Liver (tissue), 9 donors: ENCODE data around the gene PAN3. TPM values are rescaled to one million over a fixed set of nuclear protein-coding genes. Genes with fewer than 3 reads are reported as not detected.

Experiments
- DNase-seq: peaks from one replicate; pipeline ENCODE4 v3.0.0-alpha.2; 2017; ENCODE audit warnings: low spot score
- H3K27ac ChIP-seq, 2 donors: one replicate each; pipeline ENCODE4 v1.7.0; 2013; ENCODE audit warnings: inconsistent platforms in 2 of 2, low read length in 2 of 2, control low read depth in 1 of 2, low read depth in 1 of 2, mild to moderate bottlenecking in 1 of 2
- H3K27me3 ChIP-seq, 4 donors: one replicate each; pipeline versions ENCODE4 v1.6.1 to v1.7.0; 2013; ENCODE audit warnings: low read length in 3 of 4, inconsistent platforms in 1 of 4, mild to moderate bottlenecking in 1 of 4, moderate library complexity in 1 of 4; ENCODE audit not compliant: control insufficient read depth in 4 of 4, insufficient read depth in 4 of 4
- H3K36me3 ChIP-seq, 4 donors: one replicate each; pipeline versions ENCODE4 v1.6.1 to v1.7.0; 2013; ENCODE audit warnings: low read length in 3 of 4, mild to moderate bottlenecking in 3 of 4, low read depth in 1 of 4, moderate library complexity in 1 of 4; ENCODE audit not compliant: control insufficient read depth in 4 of 4, insufficient read depth in 3 of 4
- H3K4me1 ChIP-seq, 4 donors: one replicate each; pipeline versions ENCODE4 v1.6.1 to v1.7.0; 2013; ENCODE audit warnings: low read length in 3 of 4, mild to moderate bottlenecking in 3 of 4, moderate library complexity in 1 of 4; ENCODE audit not compliant: control insufficient read depth in 4 of 4, insufficient read depth in 4 of 4
- H3K4me3 ChIP-seq, 3 donors: one replicate each; pipeline versions ENCODE4 v1.6.1 to v1.7.0; 2013; ENCODE audit warnings: low read length in 3 of 3, control low read depth in 1 of 3, low read depth in 1 of 3, mild to moderate bottlenecking in 1 of 3
- H3K9ac ChIP-seq, 2 donors: one replicate each; pipeline ENCODE4 v1.7.0; 2013; ENCODE audit warnings: low read length in 2 of 2, mild to moderate bottlenecking in 2 of 2, moderate library complexity in 2 of 2, control low read depth in 1 of 2, low read depth in 1 of 2
- H3K9me3 ChIP-seq, 4 donors: one replicate each; pipeline versions ENCODE4 v1.6.1 to v1.7.0; 2013; ENCODE audit warnings: low read length in 3 of 4; ENCODE audit not compliant: control insufficient read depth in 4 of 4
- ATF3 ChIP-seq: IDR thresholded peaks from 2 replicates; pipeline ENCODE4 v1.6.1; 2016; ENCODE audit warnings: antibody characterized with exemption
- CTCF ChIP-seq: fragments of 150-350 bp; IDR thresholded peaks from 2 replicates; pipeline ENCODE4 v1.5.1; 2017; ENCODE audit warnings: improper control_type of control experiment, low read depth, low read length; ENCODE audit not compliant: missing input control
- EGR1 ChIP-seq, 2 donors: IDR thresholded peaks; 2 replicates each; pipeline ENCODE4 v1.6.1; 2016 to 2018; ENCODE audit warnings: antibody characterized with exemption in 2 of 2, low read depth in 2 of 2
- FOXA2 ChIP-seq: IDR thresholded peaks from 2 replicates; pipeline ENCODE4 v1.6.1; 2016; ENCODE audit warnings: antibody characterized with exemption
- GABPA ChIP-seq, 2 donors: IDR thresholded peaks in 1 of 2; conservative IDR thresholded peaks in 1 of 2; 2 replicates each; pipeline ENCODE4 v1.6.1; 2016; ENCODE audit warnings: antibody characterized with exemption in 2 of 2, mild to moderate bottlenecking in 1 of 2, moderate library complexity in 1 of 2
- HNF4G ChIP-seq: IDR thresholded peaks from 2 replicates; pipeline ENCODE4 v1.6.1; 2016; ENCODE audit warnings: antibody characterized with exemption
- JUND ChIP-seq, 2 donors: IDR thresholded peaks; 2 replicates each; pipeline ENCODE4 v1.6.1; 2016; ENCODE audit warnings: antibody characterized with exemption in 2 of 2
- MAX ChIP-seq: IDR thresholded peaks from 2 replicates; pipeline ENCODE4 v1.6.1; 2016; ENCODE audit warnings: antibody characterized with exemption
- NR2F2 ChIP-seq: IDR thresholded peaks from 2 replicates; pipeline ENCODE4 v1.6.1; 2016; ENCODE audit warnings: antibody characterized with exemption
- RAD21 ChIP-seq, 2 donors: IDR thresholded peaks; 2 replicates each; pipeline ENCODE4 v1.6.1; 2016; ENCODE audit warnings: antibody characterized with exemption in 2 of 2, mild to moderate bottlenecking in 2 of 2
- REST ChIP-seq: IDR thresholded peaks from 2 replicates; pipeline ENCODE4 v1.6.1; 2016; ENCODE audit warnings: antibody characterized with exemption, mild to moderate bottlenecking
- RXRA ChIP-seq, 2 donors: IDR thresholded peaks; 2 replicates each; pipeline ENCODE4 v1.6.1; 2017 to 2018; ENCODE audit warnings: antibody characterized with exemption in 2 of 2, mild to moderate bottlenecking in 1 of 2
- SP1 ChIP-seq: IDR thresholded peaks from 2 replicates; pipeline ENCODE4 v1.6.1; 2018; ENCODE audit warnings: antibody characterized with exemption, mild to moderate bottlenecking
- TAF1 ChIP-seq: conservative IDR thresholded peaks from 2 replicates; pipeline ENCODE4 v1.6.1; 2016; ENCODE audit warnings: antibody characterized with exemption, mild to moderate bottlenecking
- YY1 ChIP-seq: IDR thresholded peaks from 2 replicates; pipeline ENCODE4 v1.6.1; 2016; ENCODE audit warnings: antibody characterized with exemption, mild to moderate bottlenecking
- ZBTB33 ChIP-seq: IDR thresholded peaks from 2 replicates; pipeline ENCODE4 v1.6.1; 2016; ENCODE audit warnings: antibody characterized with exemption
- WGBS: extraction: QIAGEN DNeasy Blood & Tissue Kit; methylation state at CpG from one replicate; pipeline ENCODE4 v1.1.7; 2013; 5-methylcytosine and 5-hydroxymethylcytosine counted together
- polyA plus RNA-seq, 2 donors: library from polyadenylated mRNA; stranded (reverse) in 1 of 2; unstranded in 1 of 2; fragments of 200-250 nt in 1 of 2; fragments of >200 nt in 1 of 2; fragmentation: Nextera tagmentation in 1 of 2; extraction: Ambion mirVana in 1 of 2; gene quantifications; one replicate each; pipeline versions ENCODE4 v1.2.1 to v1.2.3, GENCODE V29; 2013 to 2015
- total RNA-seq, 2 donors: library from RNA; depleted of rRNA; stranded (reverse); fragments of >200 nt; gene quantifications; one replicate each; pipeline ENCODE4 v1.2.3, GENCODE V29; 2014
- donor health status: healthy.
- donor health status: healthy.
- donor health status: healthy.
- donor health status: healthy.
- donor health status: healthy.

PAN3 gene
- total and polyA plus RNA-seq, 4 donors: 2.9 to 22.8 (median 11.6) TPM

- no peak for TF ChIP-seq MAX
- no peak for TF ChIP-seq HNF4G
- no peak for TF ChIP-seq EGR1 (IDR thresholded peaks at IDR 0.05; ENCODE audit: low read depth in 2 of 2)
Observed at GRCh38 chr13:28273919-28274318, 135.6 kb downstream of the PAN3 start (continued).

- H3K36me3 ChIP-seq: peaks cover 10 to 39% (median 25%) of the 10 kb centered on the region in 4 donors
- TF ChIP-seq HNF4G: no peak
- no peak for TF ChIP-seq GABPA (IDR thresholded peaks at IDR 0.05 in 1 of 2, conservative IDR thresholded peaks at IDR 0.05 in 1 of 2)
- no peak for TF ChIP-seq ATF3
- no peak for TF ChIP-seq EGR1 (IDR thresholded peaks at IDR 0.05; ENCODE audit: low read depth in 2 of 2)
- no peak for TF ChIP-seq ZBTB33
- TF ChIP-seq NR2F2: no peak
- TF ChIP-seq FOXA2: no peak
- no peak for TF ChIP-seq SP1
- no peak for TF ChIP-seq RAD21 (IDR thresholded peaks at IDR 0.05)
- TF ChIP-seq YY1: no peak
- TF ChIP-seq JUND (IDR thresholded peaks at IDR 0.05): no peak
- TF ChIP-seq CTCF: no peak
- no peak for TF ChIP-seq MAX
- TF ChIP-seq TAF1: no peak
- no peaks in the 10 kb centered on the region for H3K27me3 ChIP-seq
- H3K4me3 ChIP-seq: no peak overlapping the region
- 78% methylated on average over 5 of the region's 5 CpGs for WGBS
- DNase-seq: no peak
- no peak overlapping the region for H3K9ac ChIP-seq
- H3K4me1 ChIP-seq: no peaks in the 10 kb centered on the region
- H3K9me3 ChIP-seq: no peaks in the 10 kb centered on the region
- no peak overlapping the region for H3K27ac ChIP-seq
Observed at GRCh38 chr13:28282451-28282850, 144.1 kb downstream of the PAN3 start.

GRCh38 chr13:28283600-28283999 lies 145.3 kb downstream of the PAN3 start:
- no peaks in the 10 kb centered on the region for H3K9me3 ChIP-seq
- H3K9ac ChIP-seq: no peak overlapping the region
- no peak overlapping the region for H3K27ac ChIP-seq
- H3K27me3 ChIP-seq: no peaks in the 10 kb centered on the region
- no peaks in the 10 kb centered on the region for H3K4me1 ChIP-seq
- over 99% methylated on average over 3 of the region's 3 CpGs for WGBS
- H3K4me3 ChIP-seq: no peak overlapping the region
- peaks cover 6 to 38% (median 24%) of the 10 kb centered on the region in 4 donors for H3K36me3 ChIP-seq
- DNase-seq: no peak
- no peak for TF ChIP-seq EGR1 (IDR thresholded peaks at IDR 0.05; ENCODE audit: low read depth in 2 of 2)
- TF ChIP-seq GABPA (IDR thresholded peaks at IDR 0.05 in 1 of 2, conservative IDR thresholded peaks at IDR 0.05 in 1 of 2): no peak
- TF ChIP-seq ZBTB33: no peak
- TF ChIP-seq FOXA2: no peak
- TF ChIP-seq REST: no peak
- no peak for TF ChIP-seq RXRA (IDR thresholded peaks at IDR 0.05)
- TF ChIP-seq ATF3: no peak
- no peak for TF ChIP-seq HNF4G
- no peak for TF ChIP-seq CTCF
